Fibroblast of skin of right quadriceps (primary cell): ENCODE results near the gene BIN1.

Experiments used
- DNase-seq: peaks from one replicate; pipeline ENCODE4 v3.0.0-alpha.2; 2013

BIN1 gene

DNA sequence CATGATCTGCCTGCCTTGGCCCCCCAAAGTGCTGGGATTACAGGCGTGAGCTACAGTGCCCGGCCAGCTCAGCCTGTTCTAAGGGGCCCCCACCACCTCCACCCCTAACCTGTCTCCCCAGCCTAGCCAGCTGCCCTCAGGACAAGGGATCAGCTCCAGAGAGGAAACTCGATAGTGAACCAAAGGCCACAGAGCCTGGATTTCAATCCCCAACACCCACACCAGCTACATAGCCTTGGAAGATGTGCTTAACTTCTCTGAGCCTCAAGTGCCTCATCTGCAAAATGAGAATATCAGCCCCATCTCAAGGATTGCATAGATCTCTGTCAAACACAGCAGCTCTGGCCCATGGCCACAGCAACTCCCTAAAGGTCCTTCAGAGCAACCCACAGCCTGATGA is 32.0 kb downstream of the BIN1 start:
- no peak for DNase-seq

DNA sequence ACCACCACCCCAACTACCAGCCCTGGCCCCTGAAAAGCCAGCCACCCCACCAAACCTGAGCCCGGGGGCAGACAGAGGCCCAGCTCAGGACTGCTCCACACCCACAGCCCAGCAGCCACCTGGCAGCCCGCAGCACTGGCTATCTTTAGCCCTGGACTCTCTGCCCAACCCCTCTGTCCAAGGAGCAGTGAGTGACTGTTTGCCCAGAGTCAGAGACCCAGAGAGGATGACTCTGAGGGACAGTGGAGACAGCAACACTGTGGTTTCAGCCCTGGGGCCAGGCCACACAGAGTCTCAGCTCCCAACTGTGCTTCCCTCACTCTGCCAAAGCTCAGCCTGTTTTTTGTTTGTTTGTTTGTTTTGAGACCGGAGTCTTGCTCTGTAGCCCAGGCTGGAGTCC is 32.6 kb downstream of the BIN1 start:
- no peak for DNase-seq

DNA sequence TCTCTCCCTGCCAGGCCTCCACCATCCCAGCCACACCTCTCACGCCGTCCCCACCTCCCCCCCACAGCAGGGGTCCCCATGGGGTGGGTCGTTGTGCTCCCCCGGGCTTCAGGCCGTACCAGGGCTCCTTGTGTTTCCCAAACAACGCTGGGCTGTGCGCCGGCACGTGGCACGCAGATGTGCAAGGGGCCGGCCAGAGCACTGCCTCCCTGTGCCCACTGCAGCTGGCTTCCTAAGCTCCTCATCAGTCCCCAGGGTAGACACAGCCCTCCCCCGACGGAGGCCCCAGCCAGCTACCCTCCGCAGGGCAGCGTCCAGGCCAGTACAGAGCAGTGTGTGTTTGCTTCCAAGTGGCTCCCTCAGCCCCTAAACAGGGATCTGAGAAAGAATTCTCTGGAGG is 34.0 kb downstream of the BIN1 start:
- DNase-seq: no peak

DNA sequence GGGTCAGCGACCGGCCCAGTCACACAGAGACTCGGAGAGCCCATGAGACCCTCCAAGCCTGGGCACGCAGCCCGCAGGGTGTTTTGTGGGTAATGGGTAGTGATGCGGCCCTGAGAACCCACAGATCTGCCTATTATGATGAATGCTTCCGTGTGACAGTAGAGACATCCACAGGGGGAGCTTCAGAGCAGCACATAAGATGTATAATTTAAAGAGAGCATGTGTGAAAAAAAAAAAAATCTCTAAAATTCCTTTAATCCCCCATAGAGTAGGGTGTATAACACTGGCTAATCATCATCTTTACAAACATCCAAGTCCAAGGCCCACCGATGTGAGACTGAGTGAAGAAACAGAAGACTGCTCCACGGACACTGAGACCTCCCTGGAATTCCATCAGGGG is 34.6 kb downstream of the BIN1 start:
- DNase-seq: peak; percentile 28

DNA sequence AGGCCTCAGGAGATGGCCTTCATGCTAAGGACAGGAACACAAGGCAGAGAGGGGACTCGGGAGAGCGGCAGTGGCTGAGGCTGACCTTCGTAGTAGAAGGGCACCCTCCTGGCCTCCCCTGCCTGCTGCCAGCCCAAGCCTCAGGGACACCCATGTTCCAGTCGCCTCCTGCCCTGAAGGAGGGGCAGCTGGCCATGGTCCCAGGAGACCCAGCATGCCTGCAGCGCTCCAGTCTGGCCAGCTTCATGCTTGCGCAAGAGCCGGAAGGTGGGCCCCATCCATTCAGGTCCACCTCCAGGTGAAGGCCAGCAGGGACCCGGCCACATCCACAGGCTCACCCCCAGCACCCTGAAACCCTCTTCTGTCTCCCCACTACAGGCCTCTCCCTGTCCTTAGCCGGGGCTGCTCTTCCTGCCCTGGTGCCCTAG is 35.0 kb downstream of the BIN1 start:
- no peak for DNase-seq

DNA sequence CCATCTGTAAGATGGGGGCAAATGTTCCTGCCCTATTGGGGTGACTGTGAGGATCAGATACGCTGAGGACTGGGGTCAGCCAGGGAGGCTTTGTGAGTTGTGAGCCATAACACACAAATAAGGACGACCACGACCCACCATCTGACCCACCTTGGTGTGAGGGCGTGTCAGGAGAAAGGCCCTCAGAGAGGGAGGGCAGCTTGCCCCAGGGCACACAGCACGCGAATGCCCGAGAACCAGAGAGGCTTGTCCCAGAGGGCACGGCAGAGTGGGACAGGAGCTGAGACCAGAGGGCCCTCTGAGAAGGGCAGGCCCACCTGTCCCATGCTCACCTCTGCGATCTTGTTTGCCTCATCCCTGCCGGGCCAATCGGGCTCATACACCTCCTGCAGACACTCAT is 36.7 kb downstream of the BIN1 start:
- no peak for DNase-seq

DNA sequence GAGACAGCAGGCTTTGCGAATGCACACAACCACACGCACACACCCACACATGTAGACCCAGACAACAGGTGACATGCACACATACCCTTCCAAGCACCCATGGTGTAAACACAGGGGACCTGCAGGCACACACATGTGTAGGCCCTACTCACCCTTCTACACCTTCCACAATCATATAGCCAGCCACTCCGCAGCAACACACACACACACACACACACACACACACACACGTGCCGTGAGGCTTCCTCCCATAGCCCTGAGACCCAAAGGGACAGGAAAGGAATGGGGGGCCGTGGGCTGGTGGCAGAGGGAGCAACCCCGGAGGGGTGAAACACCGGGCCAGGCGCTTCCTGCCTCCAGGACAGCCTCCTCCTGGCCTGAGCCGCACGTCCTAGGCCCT is 37.4 kb downstream of the BIN1 start:
- DNase-seq: no peak

DNA sequence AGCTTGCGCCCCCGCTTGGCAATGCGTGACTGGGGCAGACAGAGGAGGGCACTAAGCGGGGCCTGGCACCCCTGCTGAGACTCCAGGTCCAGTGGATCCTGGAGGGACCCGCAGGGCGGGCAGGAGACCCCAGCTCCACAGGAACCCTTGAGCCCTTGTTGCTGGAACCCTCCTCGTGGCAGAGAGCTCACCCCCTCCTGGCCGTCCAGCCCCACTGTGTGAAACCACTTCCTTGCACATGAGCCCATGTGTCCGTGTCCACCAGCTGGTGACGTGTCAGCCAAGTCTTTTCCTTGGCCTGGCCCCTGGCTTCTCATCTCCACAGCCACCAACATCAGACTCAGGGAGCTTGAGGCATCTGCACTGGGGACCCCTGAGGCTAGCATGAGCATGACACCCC is 38.0 kb downstream of the BIN1 start:
- DNase-seq: no peak

DNA sequence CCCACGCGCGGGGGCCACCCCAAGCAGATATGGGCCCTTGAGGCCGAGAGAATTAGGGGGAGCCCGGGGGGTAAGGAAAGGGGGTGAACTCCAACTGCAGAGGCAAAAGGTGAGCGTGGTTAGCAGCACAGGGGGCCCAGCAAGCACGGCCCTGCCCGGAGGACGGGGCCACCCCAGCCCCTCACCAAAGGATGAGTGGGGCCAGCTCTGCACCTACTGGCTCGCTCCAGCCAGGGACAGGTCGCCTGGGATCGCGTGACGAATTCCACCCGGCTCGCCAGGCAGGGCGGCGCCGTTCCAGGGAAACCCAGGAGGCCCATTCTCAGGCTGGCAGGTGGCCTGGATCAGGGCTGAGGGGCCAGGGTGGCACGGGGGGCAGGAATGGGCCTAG is 38.6 kb downstream of the BIN1 start:
- no peak for DNase-seq

DNA sequence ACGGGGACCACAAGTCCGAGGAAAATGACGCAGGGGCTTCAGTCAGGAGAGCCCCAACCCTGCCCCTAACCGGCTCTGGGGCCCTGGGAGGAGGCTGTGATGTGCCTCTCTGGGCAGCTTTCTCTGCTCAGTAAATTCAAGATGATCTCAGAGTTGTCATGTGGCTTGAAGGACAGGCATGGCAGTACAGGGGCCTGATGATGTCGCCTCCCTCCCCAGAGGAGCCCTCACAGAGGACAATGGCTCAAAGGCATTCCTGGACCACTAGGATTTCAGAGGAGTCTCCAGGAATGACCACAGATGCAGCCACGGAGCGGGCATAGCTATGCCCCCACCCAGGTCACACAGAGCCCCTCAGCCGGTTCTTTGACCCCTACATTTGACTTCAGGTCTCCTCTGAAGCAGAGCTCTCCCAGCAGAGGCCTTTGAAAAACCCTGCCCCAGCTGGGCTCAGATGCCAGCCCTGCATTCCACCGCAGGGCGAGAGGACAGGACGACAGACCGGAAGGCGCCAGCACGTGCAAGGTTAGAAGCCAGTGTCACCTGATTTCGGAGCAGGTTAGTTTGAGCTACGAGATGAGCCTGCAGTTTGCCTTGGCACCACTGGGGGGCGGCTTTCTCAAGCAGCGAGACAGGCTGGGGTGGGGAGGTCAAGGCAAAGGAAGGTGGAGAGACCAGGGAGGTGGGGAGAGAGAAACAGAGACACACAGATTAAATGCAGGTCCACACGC is 39.2 kb downstream of the BIN1 start:
- peak; percentile 42 for DNase-seq

DNA sequence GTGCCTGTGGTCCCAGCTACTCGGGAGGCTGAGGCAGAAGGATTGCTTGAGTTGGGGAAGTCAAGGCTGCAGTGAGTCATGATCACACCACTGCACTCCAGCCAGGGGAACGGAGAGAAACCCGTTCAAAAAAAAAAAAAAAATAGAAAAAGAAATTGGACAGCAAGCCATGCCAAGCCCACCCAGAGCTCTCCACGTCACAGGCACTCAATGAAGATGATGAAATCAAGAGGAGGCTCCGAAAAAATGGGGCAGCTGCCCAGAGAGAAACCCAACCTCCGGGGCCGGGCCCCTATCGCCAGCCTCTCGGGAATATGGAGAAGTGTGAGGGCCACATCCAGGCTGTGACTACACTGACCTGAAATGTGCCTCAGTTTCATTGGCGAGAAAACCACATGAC is 40.0 kb downstream of the BIN1 start:
- DNase-seq: peak; percentile 55

DNA sequence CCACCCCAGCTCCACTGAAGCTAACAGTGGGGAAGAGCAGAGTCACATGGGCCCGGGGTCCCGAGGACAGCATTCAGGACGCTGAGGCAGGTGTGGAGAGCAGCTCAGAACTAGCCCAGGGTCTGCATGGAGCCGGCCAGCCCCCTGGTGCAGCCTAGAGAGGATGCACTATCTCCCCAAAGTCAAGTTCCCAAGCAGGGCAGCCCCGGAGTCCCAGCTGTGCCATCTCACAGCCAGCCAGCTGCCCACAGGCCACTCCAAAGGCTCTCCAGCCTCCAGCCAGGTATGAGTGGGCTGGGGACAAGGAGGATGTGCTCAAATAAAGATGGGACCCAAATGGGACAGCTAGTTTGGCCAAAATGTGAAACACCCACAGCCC is 41.0 kb downstream of the BIN1 start:
- DNase-seq: no peak

DNA sequence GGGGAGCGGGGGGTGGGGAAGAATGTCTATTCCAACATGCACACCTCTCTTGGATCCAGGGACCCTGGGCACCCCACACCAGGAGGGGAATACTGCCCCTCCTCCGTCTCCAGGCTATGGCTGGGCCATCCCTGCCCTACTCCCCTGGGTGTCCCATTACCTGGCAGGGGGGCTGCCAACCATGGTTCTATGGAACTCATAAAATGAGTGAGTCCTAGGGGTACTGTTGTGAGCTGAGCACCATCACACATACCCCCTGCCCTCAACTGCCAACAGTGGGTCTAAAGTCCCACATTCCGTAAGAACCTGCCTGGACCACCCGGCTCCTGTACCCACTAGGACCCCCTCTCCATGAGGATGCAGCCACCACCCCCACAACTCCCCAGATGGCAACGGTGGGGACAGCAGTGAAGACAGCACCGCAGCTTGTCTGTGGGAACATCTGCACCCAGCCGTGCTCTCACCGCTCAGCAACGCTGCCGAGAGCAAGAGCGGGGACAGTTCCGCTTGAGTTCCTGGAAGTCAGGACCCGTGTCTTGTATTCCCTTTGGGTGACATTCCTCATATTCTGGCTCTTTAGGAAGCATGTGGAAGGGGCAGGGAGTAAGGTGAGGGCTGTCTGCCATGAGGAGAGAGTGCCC is 41.5 kb downstream of the BIN1 start:
- no peak for DNase-seq

DNA sequence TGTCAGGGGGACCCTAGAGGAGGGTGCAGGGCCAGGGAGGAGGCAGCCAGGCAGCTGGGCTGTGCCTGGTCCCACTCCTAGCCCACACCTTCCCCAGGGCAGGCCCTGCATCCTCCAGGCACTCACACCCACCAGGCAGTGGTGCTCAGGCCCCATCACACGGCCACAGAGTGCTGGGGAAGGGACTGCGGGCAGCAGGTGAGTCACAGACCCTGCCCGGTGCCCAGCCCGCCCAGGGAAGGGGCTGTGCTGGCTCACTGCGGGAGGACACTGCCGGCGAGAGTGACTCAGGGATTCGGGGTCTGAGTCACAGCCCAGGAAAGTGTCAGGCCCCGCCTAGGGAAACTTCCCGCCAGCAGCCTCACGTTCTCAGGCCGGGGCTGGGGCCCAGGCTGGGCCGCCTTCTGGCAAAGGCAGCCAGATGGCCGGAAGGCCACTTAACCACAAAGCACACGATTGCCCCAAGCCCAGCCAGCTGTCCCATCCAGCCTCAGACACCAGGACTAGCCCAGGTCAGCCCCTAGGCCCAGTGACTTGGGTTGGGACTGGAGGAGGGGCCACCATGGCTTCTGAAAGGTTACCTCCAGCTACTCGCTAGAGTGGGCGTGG is 42.2 kb downstream of the BIN1 start:
- peak; percentile 96 for DNase-seq

DNA sequence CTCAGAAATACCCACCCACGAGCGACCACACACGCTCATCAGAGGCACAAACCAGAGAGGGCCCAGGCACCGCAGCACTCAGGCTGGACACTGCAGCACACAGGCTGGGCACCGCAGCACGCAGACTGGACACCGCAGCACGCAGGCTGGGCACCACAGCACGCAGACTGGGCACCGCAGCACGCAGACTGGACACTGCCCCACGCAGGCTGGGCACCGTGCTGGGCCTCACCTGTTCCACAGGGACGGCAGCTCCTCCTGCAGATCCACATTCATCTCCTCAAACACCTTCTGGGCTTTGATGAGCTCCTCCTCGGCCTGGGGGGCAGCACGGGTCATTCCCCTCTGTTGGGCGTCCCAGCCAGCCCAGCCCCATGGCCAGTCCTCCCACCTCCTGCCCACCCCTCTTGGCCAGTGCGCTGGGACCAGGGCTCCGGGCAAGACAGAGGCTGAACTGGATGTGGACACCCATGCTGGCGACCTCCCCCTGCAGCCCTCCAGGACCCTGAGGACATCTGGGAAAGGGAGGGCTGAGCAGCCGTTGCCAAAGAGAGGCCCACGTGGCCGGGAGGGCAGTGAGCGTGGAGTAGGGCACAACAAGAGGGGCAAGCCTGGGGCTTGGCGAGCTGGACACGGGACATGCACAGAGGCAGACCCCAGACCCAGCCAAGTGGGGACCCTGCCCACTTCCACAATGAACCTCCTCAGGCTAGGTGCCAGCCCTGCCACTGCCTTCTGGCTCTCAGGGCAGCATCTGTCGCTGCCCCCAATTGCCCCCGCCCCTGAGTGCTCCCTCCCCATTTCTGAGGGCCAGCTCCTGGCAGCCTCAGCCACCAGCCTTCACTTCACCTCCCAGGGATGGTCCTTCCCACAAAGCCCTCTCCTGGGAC is 43.0 kb downstream of the BIN1 start:
- no peak for DNase-seq

DNA sequence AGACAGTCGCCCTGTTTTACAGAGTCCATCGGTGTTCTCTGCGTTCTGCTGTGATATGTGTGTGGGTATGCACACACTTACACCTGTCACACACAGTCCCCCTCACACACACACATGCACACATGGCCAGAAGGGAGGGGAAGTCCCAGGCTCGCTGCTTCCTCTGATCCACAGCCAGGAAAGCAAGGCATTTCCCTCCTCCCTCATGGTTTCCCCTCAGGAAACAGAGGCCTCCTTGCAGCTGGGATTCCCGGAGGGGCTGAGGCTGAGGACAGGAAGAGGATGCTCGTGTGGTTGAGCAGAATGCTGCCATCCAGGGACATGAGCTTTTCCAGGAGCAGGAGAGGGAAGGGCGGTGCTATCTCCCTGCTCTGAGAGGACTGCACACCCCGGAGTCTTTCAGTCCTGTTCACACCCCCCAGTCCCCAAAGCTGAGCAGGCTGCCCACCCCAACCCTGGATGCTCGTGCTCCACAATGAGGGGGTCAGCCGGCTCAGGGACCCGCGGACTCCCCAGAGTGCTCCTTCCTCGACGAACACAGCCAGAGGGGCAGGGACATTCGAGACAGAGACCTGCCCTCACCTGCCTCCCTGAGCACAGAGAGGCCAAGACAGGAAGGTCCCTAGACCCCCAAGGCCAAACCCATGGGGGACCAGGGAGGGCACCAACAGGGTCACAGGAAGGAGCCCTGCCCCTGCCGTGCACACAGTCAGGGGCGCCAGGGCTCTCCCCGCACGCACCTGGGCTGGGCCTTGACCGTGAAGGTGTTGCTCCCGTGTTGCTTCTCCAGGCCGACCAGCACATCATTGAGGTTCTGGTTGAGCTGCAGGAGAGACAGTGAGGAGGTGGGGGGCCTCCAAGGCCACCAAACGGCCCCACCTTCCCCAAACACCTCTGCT is 45.3 kb downstream of the BIN1 start:
- peak; percentile 69 for DNase-seq

DNA sequence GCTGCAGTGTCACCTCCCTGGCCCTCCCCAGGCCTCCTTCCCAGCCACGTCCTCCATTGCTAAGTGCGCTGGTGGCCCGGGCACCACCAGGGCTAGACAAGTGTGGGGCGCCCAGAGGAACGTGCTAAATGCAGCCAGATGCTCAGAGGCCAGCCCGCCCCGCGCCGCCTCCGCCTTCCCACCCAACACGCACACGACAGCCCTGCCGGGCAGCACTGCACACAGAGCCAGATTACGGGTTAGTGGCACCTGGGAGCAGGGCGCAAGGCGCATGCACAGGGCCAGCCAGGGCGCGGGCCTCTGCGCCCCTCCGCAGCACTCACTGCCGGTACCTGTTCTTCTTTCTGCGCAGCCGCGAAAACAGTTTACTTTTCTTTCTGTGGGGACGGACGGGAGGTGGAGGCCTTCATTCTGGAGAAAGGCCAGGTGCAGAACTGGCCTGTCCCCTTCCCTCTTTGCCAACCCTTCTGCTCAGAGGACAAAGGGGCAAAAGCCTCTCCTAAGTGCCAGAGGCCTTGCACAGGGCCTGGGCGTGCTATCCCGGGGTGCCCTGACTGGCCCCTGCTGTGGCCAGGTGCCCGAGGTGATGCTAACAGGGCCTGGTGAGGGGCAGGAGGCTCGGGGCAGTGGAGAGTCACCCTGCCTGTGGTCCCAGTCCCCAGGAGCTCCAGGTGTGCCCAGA is 46.5 kb downstream of the BIN1 start:
- DNase-seq: no peak

DNA sequence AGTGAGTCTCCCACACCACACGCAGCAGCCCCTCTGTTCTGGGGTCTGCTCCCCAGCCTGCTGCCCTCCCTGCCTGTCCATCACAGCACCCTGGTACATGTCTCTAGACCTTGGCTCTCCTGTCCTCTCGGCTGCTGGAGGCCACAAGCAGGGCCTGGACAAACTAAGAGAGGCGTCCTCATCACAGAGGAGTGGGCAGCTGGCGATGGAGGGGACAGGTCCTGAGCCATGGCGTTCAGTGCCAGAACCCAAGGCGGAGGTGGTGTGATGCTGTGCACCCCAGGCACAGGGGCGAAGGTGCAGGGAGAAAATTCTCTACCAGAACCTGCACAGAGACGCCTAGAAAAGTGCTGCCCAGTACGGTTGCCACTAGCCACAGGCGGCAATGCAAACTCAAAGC is 47.4 kb downstream of the BIN1 start:
- DNase-seq: no peak

DNA sequence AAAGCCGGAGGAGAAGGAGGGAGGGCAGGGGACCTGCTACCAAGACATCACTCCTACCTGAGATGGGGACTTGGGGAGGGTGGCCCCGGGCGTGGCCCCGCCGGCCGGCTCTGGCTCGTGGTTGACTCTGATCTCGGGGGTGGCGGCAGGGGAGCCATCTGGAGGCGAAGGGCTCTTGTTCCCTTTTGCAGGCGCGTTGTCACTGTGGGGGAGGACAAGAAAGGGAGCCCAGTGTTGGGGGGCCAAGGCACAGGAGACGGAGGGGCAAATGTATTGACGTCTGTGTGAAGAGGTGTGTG is 48.1 kb downstream of the BIN1 start:
- no peak for DNase-seq

DNA sequence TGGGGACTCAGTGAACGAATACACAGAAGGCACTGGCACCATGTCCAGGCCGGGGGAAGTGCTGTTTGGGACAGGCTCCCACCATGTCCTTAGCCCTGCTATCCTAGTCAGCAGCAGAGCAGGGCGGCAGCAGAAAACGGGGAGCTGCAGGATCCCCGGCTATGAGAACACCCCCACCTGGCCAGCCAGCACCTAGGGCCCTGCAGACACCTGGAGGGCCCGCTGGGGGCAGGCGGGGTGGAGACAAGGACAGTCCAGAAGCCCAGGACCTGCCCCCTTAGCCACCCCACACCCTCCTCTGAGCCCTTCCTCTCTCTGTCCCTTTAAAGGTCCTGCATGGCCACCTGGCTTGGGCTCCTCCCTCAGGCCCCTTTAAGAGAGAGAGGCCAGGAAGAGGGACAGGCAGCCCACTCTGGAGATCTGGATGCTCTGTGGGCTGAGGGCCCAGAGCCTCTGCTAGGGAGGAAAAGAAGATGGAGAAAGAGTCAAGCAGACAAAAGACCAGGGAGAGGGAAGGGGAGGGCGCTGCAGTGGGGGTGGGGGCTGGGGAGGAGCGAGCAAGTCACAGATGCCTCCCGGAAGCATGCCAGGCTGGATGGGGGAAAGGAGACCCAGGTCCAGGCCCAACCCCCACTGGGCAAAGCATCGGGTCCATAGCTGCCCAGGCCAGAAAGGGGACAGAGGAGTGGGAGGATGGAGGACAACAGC is 48.6 kb downstream of the BIN1 start:
- DNase-seq: no peak
